Vagina (tissue), 2 donors: ENCODE data around the gene ZBTB20.

Source experiments
- CTCF ChIP-seq, 3 experiments: fragments of 450-650 bp in 2 of 3; fragments of 200-600 bp in 1 of 3; sonication (generic) in 1 of 3; IDR thresholded peaks; one replicate each; pipeline ENCODE4 v1.5.1; 2017 to 2019; ENCODE audit warnings: antibody characterized with exemption in 3 of 3, mild to moderate bottlenecking in 2 of 3, moderate library complexity in 2 of 3
- POLR2A ChIP-seq, 2 donors: fragments of 450-650 bp; IDR thresholded peaks; one replicate each; pipeline ENCODE4 v1.6.1; 2017; ENCODE audit warnings: antibody characterized with exemption in 2 of 2, mild to moderate bottlenecking in 2 of 2, moderate library complexity in 2 of 2

DNA sequence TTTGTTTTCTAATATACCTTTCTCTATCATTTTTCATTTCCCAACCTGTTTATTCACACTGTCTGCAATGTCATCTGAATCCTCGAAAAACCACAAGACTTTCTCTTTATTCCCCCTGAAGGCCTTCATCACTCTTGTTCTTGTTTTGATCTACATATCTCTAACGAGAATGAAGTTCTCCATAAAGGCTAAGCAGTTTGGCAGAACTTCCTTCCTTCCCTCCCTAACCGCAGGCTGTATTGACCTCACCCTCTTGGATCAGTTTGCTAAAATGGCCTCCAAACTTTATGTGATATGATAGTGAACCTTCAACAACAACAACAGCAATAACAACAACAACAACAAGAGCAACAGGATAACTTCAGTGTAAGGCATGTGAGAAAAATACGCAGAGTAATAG, 460.5 kb downstream of the ZBTB20 start:
- TF ChIP-seq CTCF (IDR thresholded peaks at IDR 0.05) (no peak), POLR2A (IDR thresholded peaks at IDR 0.05) (no peak)
